Measurements from ENCODE around the gene SORCS1. TPM values are rescaled to one million over a fixed set of nuclear protein-coding genes. Genes with fewer than 3 reads are reported as not detected.

Gene SORCS1
- total RNA-seq, 1 experiment from 2014 or later: 1.7 TPM

- H3K36me3 Mint-ChIP-seq (ENCODE audit: insufficient read depth in 1 of 3, low read depth in 3 of 3): no peaks in the 10 kb centered on the region
- Histone ChIP-seq H3K4me1 (ENCODE audit: insufficient read depth, low read length) (no peaks in the 10 kb centered on the region; the same call in 1 of the 2 replicates), H2AK5ac (ENCODE audit: insufficient read length, low read length) (no peak overlapping the region), H3T11ph (ENCODE audit: low read length) (no peak overlapping the region), H3K27me3 (ENCODE audit: insufficient read depth, low read length) (no peaks in the 10 kb centered on the region), H4K20me1 (ENCODE audit: control insufficient read depth, insufficient read depth, insufficient read length) (no peaks in the 10 kb centered on the region), H2BK12ac (ENCODE audit: insufficient read length, low read depth, low read length) (no peak overlapping the region), H2BK15ac (ENCODE audit: low read depth, low read length) (no peak overlapping the region), H4K8ac (replicated peaks; ENCODE audit: insufficient read length, low read depth, low read length) (no peak overlapping the region), H4K91ac (ENCODE audit: insufficient read length, low read depth, low read length) (no peak overlapping the region), H3K27ac (ENCODE audit: insufficient read length, low read depth, low read length) (no peak overlapping the region), H2BK120ac (ENCODE audit: low read depth, low read length, poor library complexity, severe bottlenecking) (no peak overlapping the region), H3K79me2 (ENCODE audit: insufficient read depth, low read length) (no peaks in the 10 kb centered on the region), H4K5ac (ENCODE audit: insufficient read length, low read depth, low read length) (no peak overlapping the region), H3K4me2 (ENCODE audit: insufficient read depth, insufficient read length, low read length) (no peak overlapping the region), H3K4ac (ENCODE audit: low read depth, low read length) (no peak overlapping the region), H3K23ac (ENCODE audit: insufficient read length, low read depth, low read length) (no peak overlapping the region), H3K79me1 (ENCODE audit: insufficient read depth, low read depth, low read length, poor library complexity, severe bottlenecking) (no peaks in the 10 kb centered on the region), H3K56ac (ENCODE audit: insufficient read length, low read depth, low read length) (no peak overlapping the region), H3K18ac (ENCODE audit: insufficient read length, low read depth, low read length) (no peak overlapping the region), H2AFZ (ENCODE audit: low read length) (no peak overlapping the region), H2BK20ac (ENCODE audit: low read depth, low read length, poor library complexity, severe bottlenecking) (no peak overlapping the region), H2BK5ac (ENCODE audit: insufficient read length, low read length) (no peak overlapping the region), H3K14ac (ENCODE audit: insufficient read depth, low read length) (no peak overlapping the region), H3K9ac (ENCODE audit: extremely low read depth, insufficient read length, low read length) (no peak overlapping the region), H3K9me3 (ENCODE audit: control insufficient read depth, low read depth, low read length) (no peaks in the 10 kb centered on the region), H3K23me2 (ENCODE audit: insufficient read length, low read depth, low read length, poor library complexity, severe bottlenecking) (no peaks in the 10 kb centered on the region)
- no peak overlapping the region; a peak in 1 of 7 replicates for H3K27ac Mint-ChIP-seq
- no peak for DNase-seq
- H3K9me3 Mint-ChIP-seq: no peaks in the 10 kb centered on the region
- TF ChIP-seq CTCF (conservative IDR thresholded peaks at IDR 0.05): no peak
- WGBS (ENCODE audit: extremely low coverage, insufficient read length, low lambda C conversion rate): no CpG with 5 or more reads among the region's 7 CpGs
- no peak overlapping the region for H3K4me3 Mint-ChIP-seq
- H3K27me3 Mint-ChIP-seq (ENCODE audit: low read depth): no peaks in the 10 kb centered on the region
- H3K4me1 Mint-ChIP-seq: peaks cover 13 to 19% of the 10 kb centered on the region in 2 experiments
These were observed 398.6 kb downstream of the SORCS1 start for GRCh38 chr10:106765928-106766327.

Data from H9 (cell line).